ENCODE data around the gene P2RY8.

Gene P2RY8

GRCh38 chrX:1417921-1418771, 118.8 kb downstream of the P2RY8 start:
- no peak for DNase-seq (ENCODE audit: low read depth)

- no peak for DNase-seq (ENCODE audit: low read depth)
Observed at GRCh38 chrX:1416965-1417760, 119.8 kb downstream of the P2RY8 start.

- DNase-seq (ENCODE audit: low read depth), result no peak
Observed at GRCh38 chrX:1416327-1416784, 120.6 kb downstream of the P2RY8 start.

All from stimulated activated CD8-positive, alpha-beta memory T cell treated with anti-CD3 and anti-CD28 coated beads, Interleukin-15, amount 100 ng/mL, for 1 hour (primary cell).